ENCODE results near the gene BMAL1.

Gene BMAL1

DNA sequence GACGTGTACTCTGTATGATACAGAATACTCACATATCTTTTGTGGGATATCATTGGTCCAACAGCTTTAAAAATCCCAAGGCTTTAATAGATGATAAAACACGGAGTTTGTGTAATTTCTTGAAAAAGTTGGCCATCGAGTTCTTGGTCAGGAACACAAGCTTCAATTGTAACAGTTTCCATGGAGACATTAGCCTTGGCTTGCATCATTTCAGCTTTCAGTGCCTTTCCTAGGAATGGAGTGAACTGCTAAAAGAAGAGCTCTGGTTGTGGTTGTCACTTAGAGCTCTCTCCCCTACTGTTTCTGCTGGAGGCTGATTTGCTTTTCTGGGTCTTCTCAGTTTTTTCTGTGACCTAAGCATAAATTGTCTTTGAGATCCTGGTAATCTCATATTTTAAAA is 14.2 kb downstream of the BMAL1 start:
- DNase-seq (ENCODE audit: low spot score) = peak; percentile 32

DNA sequence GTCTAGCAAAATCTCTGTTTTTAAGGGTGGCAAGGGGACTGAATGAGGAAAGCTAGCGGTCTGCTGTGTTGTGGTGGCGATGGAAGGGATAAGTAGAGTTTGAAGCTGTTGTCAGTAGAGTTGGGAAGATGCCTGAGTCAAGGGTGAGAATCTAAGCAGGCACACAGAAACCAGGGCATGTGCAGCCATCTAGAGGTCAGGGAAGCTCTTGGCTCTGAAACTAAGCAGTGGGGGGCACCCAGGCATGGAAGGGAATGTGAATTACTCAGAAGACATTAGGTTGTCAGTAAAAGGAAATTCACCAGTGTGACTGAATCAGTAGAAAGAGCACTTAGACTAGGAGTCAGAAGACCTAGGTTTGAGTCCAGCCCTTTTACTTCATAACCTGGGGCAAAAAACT is 15.4 kb downstream of the BMAL1 start:
- no peak for DNase-seq (ENCODE audit: low spot score)

DNA sequence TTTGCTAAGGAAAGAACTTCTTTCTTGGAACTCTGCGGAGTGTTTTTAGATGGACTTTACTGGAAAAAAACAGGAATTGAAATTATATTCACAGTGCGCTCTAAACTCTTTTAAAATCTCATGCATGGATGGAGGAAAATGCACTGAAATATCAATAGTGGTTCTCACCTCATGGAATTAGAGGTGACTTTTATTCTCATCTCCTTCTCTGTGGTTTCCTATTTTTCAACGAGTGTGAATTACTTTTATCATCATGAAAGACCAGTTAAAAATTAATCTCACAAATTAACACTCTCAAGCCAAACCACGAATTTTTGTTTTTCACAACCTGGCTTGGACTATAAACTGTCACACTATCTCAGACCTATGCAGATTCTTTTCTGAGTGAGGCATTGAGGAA is 16.6 kb downstream of the BMAL1 start:
- DNase-seq (ENCODE audit: low spot score) = no peak

DNA sequence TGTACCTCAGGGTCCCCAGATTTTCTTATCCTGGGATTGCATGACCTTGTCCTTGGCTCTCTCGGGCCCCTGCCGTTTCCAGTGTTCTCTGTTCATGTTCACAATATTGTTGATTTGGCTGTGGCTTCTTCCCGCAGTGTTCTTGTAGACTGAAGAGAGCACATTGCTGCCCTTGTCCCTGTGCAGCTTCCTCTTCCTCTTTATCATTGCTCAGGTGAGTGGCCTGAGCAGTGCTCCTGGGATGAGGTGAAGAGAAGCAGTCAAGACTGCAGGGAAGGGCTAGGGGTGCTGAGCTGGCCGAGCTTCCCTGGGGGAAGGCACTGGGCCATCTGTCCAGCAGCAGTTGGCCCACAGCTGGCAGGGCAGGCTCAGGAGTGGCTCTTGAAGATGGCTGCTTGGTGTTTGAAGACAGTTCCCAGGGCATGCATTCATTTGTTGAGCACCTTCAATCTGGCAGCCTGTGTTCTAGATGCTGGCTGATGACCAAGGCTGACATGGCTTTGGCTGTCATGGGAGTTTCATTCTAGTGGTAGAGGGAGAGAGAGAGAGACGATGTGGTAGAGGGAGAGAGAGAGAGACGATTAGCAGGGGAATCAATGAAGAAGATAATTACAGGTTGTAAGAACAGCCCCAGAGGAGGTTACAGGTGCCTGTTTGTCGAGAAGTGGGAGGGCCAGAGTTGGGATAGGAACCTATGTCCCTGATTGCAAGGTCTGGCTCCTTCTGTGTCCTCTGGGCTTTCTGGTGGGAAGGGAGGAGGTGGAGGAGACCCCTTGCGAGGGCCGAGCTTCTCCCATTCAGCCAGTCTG is 17.4 kb downstream of the BMAL1 start:
- DNase-seq (ENCODE audit: low spot score) = no peak

DNA sequence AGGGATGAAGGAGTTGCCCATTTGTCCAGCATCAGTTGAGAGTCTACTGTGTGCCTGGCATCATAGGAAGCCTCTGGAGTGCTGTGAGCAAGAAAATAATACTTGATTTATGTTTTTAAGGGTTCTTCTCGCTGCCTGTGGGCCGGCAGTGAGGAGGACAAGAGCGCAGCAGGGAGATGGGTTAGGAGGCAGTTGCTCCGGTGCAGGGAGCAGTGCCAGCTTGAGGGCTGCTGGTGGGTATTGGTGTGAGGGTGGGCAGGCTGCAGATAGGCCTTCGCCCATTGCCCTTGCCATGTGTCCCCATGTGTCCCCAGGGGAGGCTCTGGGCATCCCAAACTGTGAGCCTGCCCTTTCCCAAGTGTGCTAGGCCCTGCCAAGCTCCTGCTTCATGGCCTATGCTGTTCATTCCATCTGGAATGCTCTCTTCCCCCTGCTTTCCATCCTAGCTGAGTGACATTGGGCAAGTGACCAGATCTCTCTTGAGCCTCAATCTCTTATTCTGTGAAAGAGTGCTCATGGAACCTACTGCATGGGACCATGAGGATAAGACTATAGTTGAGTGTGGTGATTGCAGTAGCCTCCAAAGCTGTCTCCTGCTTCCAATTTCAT is 19.8 kb downstream of the BMAL1 start:
- no peak for DNase-seq (ENCODE audit: low spot score)

DNA sequence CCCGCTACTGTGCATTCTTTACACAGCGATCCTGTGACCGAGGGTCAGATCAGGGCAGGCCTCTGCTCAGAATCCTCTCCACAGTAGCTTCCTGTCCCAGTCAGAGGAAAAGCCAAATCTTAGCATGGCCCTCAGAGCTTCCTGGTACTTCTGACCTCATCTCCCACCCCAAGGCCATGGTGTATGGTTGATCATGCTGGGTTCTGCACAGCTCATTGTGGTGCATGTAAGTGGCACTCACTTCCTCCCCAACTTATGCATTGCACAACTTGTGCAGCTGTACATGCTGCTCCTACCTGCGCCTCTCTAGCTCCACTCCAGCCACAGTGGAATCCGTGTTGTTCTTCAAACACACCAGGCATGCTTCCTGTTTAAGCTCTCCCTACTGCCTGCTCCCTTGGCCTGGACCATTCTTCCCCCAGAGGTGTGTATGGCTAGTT is 20.3 kb downstream of the BMAL1 start:
- DNase-seq (ENCODE audit: low spot score) = no peak

DNA sequence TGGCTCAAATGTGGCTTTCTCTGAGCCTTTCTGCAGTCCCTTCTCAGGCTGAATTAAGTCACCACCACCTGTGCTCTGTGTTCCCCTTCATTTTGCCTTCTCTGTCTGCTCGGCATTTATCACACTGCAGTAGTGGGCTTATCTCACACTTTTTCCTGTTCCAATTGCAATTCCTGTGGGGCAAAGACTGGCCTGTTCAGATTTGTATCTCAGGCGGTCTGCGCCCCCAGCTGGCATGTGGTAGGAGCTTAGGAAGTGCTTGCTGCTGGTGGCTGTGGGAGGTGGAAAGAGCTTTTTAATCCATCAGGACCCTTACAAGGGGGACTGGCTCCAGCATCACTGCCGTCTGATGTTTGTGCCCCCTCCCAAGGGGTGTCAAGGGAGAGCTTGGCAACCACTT is 21.2 kb downstream of the BMAL1 start:
- no peak for DNase-seq (ENCODE audit: low spot score)

DNA sequence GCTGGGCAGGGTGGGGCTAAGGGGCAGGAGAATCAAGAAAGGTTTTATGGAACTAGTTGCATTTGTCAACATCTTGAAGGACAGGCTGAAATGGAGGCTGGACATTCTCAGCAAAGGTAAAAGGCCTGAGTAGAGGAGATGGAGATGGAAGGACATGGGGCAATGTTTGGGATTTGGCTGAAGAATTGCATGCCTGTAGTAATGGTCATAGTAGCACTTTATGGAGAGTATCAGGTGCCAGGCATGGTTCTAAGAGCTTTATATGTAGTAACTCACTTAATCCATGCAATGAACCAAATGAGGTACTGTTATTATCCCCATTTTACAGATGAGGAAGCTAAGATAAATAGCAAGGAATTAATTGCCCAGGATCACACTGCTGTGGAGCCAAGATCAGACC is 23.9 kb downstream of the BMAL1 start:
- no peak for DNase-seq (ENCODE audit: low spot score)

DNA sequence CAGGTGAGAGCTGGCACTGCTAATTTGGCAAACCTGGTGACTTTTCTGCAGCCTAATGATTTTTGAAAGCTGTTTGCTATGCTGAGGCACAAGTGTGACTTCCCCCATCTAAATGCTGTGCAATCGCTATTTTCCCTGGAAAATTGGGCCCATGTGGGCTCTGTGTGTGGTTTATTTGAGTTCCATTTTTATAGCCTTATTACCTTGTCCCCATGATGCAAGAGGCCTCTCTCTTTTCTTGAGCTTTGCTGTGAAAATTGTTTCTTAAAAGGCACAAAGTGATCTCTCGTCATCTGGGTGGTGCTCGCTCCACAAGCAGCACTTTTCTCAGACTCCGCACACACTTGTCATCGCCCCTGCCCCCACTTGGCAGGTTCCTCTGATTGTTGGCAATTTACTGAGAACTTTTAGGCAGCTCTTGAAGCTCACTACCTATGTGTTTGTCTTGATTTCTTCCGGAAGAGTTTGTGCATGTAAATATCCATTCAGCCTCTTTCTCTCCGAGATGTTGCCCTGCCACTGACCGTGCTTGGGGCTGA is 24.9 kb downstream of the BMAL1 start:
- no peak for DNase-seq (ENCODE audit: low spot score)

DNA sequence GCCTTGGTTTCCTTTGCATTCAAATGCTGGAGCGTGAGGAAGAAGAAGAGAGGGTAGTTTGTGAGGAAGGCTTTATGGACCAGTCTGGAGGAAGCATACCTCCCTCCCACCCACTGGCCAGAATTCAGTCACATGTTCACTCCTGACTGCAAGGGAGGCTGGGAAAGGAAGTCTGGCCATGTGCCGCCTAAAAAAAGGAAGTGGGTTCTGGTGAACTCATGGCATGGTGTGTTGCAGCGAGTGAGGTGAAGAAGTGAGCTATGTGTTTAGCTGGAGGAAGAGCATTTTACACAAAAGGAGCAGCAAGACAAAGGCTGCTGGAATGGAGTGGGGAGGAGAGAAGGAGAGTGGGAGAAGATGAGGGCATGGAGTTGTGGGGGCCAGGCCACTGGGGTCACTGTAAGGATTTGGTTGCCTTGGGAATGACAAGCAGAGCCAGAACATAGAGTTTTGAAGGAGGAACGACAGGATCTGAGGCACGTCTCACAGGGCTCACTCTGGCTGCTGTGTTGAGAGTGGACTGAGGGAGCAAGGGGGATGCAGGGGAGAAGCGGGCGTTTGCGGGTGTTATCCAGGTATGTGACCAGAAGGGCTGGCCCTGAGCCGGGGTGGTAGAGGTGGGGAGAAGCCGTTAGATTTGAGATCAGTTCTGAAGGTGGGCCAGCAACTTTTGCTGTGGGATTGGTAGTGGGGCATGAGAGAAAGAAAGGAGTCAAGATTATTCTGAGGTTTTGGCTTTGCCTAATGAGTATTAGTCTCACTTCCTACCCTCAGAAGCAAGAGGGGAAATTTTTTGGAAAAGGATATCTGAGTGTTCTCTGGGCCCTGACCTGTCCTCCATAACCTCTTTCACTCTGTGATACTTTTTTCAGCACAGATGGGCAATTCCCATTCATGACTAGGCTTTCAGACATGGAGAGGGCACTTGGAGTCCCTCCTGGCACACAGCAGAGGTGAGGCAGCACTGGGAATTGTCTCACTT is 26.4 kb downstream of the BMAL1 start:
- peak; percentile 17 for DNase-seq (ENCODE audit: low spot score)

DNA sequence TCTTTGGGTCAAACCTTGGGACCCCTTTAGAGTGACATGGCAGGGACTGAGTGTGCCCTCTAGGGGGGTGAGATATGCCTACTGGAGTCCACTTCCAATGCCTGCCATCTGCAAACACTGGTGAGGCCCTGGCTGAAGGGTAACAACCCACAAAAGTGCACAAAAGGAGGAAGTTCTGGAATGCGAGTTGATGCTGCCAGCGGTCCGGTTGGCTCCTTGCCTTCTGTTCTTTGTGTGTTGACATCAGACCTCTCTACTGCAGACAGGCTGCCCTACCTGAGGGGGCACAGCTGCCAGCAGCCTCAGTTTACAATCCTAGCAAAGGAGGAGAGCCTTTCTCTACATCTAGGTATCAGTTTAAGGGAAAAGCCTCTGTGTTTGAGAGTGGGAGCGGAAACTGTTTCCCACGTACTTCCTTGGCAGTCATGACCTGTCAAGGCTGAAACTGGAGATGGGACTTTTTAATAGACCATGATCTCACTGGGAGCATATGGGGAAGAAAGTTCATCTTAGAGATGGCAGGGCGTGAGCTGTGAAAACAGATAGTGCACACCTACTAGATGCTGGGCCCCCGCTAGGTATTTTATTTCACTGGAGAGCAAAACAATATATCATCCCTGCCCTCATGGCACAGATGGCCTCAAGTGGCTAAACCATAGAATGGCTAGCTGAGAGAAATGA is 27.2 kb downstream of the BMAL1 start:
- DNase-seq (ENCODE audit: low spot score) = no peak

DNA sequence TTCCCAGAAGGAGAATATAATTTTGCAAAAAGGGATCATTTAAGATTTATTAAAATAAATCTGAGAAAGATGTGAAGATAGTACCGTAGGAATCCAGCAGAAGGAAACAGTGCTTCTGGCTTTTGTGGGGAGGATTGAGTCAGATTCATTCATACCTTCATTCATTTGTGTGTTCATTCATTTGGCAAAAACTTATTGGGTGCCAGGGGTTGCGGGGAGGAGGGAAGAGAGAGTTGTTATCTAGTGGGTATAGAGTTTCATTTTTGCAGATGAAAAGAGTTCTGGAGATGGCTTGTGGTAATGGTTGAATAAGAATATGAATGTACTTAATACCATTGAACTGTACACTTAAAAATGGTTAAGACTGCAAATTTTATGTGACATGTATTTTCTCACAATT is 31.1 kb downstream of the BMAL1 start:
- no peak for DNase-seq (ENCODE audit: low spot score)

DNA sequence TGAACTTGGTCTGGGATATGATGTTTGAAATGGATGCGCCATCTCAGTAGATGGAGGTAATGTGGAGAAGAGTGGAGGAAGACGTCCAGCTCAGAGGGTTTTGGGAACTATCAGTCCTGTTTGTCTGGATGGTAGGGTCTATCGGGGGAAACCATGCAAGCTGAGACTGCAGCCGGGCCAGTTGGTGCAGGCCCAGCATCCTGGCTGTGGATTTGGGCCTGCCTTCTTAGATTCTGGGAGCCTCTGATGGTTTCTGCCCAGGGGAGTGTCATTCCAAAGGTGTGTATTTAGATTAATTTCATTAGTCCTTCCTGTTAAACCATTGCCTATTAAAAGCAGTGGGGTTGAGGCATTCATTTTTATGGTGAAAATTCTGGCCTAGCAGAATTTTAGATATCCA is 31.6 kb downstream of the BMAL1 start:
- DNase-seq (ENCODE audit: low spot score) = no peak

DNA sequence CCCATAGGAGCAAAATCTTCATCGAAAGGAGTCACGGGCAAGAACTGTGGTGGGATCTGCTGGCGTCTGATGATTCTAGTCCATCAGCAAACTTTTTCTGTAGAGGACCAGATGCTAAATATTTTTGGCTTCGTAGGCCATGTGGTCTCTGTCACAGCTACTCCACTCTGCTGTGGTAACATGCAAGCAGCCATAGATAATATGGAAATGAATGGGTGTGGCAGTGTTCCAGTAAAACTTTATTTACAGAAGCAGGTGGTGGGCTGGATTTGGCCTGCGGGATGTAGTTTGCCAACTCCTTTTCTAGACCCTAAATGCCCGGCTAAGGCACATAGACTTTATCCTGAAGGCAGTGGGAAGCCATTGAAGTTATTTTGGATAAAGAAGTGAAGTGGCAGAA is 32.9 kb downstream of the BMAL1 start:
- no peak for DNase-seq (ENCODE audit: low spot score)

DNA sequence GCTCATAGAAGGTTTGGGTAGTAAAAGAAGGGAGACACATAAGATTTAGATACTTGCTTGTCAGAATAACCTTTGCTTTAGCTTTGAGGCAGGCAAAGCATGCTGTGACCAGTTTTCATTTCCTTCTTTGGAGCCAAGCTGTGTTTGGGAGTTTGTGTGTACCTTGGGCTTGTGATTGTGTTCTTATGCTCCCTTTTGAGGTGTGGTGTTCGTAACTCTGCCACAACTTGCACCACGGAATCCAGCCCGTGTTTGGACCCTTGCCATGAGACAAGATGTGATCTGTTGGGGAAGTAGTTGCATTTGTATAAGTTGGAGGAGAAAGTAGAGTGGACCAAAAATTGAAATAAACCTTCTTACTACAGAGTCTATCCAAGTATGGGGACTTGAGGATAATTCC is 34.0 kb downstream of the BMAL1 start:
- DNase-seq (ENCODE audit: low spot score) = no peak

DNA sequence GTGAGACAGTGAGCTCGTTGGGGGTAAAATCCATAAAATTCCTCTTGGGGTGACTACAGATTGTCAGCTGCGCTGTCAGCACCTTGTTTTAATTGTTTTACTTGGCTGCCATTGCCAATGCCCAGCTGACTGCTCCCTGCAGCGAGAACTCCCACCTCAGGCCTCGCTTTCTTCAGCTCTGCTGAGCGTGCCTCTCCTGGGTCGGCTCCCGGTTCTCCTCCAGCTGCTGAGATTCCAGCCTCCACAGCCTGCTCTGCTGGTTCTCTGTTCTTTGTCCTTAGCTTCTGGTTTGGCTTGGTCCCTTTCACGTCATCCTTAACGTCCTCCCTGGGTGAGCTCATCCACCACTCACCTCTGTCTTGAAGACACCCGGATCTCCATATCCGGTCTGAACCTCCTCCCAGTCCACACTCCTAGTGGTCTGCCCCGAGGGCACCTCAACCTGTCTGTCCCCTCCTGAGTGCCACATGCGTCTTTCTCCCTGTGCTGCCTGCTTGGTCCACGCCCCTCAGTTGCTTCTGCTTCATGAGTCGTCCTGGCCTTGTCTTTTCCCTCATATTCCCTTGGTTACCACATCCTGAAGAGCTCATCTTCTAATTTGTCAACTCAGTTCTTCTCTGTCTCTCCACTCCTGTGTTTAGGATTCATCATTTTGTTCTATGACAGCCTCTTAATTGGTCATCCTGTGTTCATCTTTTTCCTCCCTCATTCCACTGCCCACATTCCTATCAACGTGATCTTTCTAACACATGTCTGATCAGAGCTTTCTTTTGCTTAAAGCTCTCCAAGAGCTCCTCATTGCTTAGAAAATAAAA is 35.6 kb downstream of the BMAL1 start:
- DNase-seq (ENCODE audit: low spot score) = no peak

DNA sequence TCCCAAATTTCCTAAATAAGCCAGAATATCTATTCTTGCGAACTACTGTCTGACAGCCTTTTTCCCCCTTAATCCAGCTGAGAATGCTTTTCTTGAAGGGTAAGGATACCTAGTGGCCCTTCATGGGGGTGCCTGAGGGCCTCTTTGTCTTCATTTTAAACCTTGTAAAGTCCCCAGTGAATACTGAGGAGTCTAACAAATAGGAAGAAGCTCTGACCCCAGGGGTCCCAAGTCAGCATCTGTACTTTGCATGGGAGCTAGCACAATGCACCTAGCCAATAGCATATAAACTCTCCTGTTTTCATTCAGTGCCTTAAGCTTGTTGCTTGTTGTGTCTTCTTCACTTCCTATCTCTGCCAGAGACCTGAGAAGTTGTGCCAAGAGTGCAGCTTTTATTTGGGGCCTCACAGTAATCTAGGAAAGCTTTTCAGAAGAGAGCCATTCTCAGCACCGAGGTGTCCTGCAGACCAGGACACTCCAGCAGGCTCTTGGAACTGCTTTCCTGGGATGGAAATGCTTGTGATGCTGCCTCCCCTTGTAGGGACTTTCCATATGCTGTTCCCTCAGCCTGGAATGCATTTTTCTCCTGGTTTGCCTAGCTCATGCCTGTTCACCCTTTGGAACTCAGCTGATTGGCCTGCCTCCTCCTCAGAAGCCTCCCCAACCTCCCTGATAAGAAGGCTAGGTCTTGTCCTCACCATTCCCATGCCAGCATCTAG is 37.2 kb downstream of the BMAL1 start:
- no peak for DNase-seq (ENCODE audit: low spot score)

DNA sequence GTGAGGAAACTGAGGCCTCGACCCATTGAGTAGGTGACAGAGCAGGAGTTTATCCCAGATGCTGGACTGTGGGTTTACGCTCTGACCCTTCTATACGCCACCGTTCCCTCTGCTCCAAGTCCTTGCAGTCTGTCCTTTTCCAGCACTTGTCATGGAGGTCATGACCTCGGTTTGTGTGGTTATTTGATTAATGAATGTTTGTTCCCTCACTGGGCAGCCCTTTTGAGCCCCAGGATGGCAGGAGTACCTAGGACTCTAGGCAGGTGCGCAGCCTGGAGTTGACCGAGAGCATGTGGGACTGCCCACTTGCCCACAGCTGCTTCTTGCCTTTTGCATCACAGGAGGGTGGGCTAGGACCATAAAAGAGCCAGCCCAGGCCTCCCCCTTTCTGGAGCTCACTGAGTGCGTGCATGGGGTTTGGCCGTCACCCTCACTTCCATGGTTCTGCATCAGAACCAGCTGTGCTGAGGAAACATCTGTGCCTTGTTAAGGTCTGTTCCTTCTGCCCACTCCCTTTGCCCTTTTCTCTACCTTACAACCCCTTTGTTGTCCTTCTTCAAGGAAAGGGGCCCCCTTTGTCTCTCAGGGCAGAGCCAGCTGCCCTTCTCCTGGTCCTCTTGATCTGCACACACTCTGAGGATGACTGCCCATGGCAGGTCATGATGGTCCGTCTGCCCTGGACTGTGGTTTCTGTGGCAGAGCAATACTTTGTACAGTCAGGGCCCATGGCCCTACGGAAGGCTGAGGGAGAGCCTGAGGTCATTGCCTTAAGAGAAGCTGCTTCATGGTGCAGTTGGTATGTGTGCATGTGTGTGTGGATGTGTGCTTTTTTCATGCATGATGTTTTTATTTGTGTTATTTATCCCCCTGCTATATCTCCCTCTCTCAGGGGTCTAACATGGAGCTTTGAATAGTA is 38.2 kb downstream of the BMAL1 start:
- DNase-seq (ENCODE audit: low spot score) = no peak

DNA sequence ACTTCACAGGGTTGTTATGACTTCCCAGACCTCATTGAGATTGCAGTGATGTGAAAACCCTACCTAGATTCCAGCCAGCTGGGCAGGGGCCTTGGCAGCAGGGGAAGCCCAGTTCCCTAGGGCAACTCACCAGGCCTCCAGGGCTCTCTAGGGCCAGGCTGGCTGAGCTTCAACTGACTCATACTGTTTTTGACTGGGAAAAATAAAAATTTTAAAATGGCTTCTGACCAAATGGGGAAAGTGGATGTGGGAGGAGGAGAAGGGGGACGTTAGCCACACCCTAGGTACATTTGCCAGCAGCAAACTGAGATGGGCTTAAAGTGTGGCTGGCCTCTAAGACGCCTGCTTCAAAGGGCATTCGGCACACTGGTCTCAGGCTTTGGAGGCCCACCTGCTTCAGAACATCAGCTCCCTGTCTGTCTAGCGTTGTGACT is 39.0 kb downstream of the BMAL1 start:
- no peak for DNase-seq (ENCODE audit: low spot score)
